ENCODE results near the gene RAB44. TPM values are rescaled to one million over a fixed set of nuclear protein-coding genes. Genes with fewer than 3 reads are reported as not detected.

Gene RAB44, protein sequence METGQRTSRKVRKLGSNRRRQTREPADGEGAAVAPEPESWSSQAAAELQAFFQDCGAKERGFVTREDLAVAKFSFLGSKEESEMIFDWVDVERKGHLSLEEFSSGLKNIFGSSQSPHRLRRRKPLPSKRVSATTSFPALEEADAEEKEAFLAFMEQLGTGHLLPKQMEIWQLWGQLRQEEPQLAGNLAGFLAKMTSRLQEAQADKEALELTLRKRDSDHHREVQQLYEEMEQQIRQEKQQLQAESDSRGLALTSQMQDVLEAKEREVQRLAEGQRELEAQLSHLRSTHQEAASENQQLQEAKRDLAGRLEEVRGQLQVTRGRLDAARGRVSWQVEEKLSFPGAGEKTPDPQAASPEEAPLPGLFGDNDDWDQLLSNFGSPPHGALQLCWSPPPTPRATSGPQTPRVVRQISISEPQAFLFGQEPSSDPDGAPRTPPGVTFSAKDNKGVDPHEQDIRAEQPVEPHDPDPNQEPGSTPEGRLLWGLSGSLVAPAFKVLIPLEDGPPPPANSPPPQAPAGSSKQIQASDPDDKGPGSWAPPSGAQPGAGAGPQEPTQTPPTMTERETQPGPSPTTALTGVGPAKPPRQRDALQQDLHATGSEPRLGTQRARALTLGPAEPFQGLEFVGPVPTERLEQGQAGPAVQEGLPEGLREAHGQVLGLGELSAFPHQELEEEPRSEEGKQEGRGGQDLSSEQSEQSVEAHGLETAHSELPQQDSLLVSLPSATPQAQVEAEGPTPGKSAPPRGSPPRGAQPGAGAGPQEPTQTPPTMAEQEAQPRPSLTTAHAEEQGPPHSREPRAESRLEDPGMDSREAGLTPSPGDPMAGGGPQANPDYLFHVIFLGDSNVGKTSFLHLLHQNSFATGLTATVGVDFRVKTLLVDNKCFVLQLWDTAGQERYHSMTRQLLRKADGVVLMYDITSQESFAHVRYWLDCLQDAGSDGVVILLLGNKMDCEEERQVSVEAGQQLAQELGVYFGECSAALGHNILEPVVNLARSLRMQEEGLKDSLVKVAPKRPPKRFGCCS
- 0.11 TPM in 1 of 2 replicates, not detected in the other for total RNA-seq (2014; rRNA removed; shearing (Covaris generic))

DNA sequence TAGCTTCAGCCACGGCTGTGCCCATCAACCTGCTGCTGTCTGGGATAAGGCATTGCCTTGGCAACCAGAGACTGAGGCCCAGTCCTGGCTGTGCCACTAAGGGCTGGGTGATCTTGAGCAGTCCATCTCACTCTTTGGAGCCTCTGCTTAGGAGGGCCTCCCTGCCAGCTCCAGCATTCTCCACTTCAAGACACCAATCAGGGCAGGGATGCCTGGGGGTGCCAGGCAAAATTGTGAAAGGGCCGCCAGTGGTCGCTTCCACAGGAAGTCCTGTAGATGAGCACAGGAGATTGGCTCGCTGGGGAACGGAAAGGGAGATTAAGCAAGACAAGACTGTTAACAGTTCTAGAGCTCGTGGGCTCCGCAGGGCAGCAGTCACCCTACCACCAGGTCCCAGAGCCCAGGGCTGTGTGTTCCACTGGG, at the start of gene RAB44:
RAB44 (plus strand) TSS at position 346 of the 423 bp plus-strand sequence. CDS start 6,410 bp downstream, outside the sequence.

DNA sequence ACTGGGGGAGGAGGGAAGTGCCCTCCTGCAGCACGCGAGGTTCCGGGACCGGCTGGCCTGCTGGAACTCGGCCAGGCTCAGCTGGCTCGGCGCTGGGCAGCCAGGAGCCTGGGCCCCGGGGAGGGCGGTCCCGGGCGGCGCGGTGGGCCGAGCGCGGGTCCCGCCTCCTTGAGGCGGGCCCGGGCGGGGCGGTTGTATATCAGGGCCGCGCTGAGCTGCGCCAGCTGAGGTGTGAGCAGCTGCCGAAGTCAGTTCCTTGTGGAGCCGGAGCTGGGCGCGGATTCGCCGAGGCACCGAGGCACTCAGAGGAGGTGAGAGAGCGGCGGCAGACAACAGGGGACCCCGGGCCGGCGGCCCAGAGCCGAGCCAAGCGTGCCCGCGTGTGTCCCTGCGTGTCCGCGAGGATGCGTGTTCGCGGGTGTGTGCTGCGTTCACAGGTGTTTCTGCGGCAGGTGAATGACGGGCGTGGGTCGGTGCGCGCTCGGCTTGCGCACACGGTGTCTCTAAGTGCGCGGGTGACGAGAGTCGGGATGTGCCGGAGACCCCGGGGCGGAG, 19.1 kb upstream of the RAB44 start, which contains the start of gene CDKN1A:
CDKN1A (plus strand) TSS at position 227 of the 555 bp plus-strand sequence. CDS start 5,388 bp downstream, outside the sequence.

Small RNAs within 50 kb of the gene (small RNA-seq; reads per million reads assigned to genes)
- gene RF00019, result not detected

Other genes starting within 250 kb of the RAB44 start
- gene STK38, start 150.3 kb upstream of the RAB44 start, total RNA-seq (2014; rRNA removed; shearing (Covaris generic)), result 4.9 and 5.5 TPM in 2 replicates
- 331 and 464 TPM in 2 replicates for gene SRSF3, start 103.5 kb upstream of the RAB44 start, total RNA-seq (2014; rRNA removed; shearing (Covaris generic))
- 85.1 and 95.9 TPM in 2 replicates for gene CDKN1A, start 19.1 kb upstream of the RAB44 start, total RNA-seq (2014; rRNA removed; shearing (Covaris generic))
- 0.05 and 0.26 TPM in 2 replicates for gene CPNE5, start 141.6 kb downstream of the RAB44 start, total RNA-seq (2014; rRNA removed; shearing (Covaris generic))
- gene PPIL1, start 177.0 kb downstream of the RAB44 start, total RNA-seq (2014; rRNA removed; shearing (Covaris generic)), result 20.5 and 21.0 TPM in 2 replicates
- 16.7 and 17.6 TPM in 2 replicates for gene C6orf89, start 188.1 kb downstream of the RAB44 start, total RNA-seq (2014; rRNA removed; shearing (Covaris generic))